Coronary artery (tissue), 2 donors: ENCODE results near the gene PLEKHG4B.

Source experiments
- DNase-seq: peaks from one replicate; pipeline ENCODE4 v3.0.0-alpha.2; 2017; ENCODE audit warnings: low spot score
- H3K27ac ChIP-seq, 2 donors: fragments of 200-600 bp; sonication (generic); one replicate each; pipeline ENCODE4 v1.5.1; 2016 to 2019
- H3K4me3 ChIP-seq: fragments of 200-600 bp; sonication (generic); 2 replicates; pipeline ENCODE4 v1.5.1; 2016; ENCODE audit warnings: mild to moderate bottlenecking, moderate library complexity
- TF ChIP-seq, protein P1 (sequence below): fragments of 200-600 bp; sonication (generic); IDR thresholded peaks from one replicate; pipeline ENCODE4 v1.5.1; 2019; ENCODE audit warnings: antibody characterized with exemption

Gene PLEKHG4B

DNA sequence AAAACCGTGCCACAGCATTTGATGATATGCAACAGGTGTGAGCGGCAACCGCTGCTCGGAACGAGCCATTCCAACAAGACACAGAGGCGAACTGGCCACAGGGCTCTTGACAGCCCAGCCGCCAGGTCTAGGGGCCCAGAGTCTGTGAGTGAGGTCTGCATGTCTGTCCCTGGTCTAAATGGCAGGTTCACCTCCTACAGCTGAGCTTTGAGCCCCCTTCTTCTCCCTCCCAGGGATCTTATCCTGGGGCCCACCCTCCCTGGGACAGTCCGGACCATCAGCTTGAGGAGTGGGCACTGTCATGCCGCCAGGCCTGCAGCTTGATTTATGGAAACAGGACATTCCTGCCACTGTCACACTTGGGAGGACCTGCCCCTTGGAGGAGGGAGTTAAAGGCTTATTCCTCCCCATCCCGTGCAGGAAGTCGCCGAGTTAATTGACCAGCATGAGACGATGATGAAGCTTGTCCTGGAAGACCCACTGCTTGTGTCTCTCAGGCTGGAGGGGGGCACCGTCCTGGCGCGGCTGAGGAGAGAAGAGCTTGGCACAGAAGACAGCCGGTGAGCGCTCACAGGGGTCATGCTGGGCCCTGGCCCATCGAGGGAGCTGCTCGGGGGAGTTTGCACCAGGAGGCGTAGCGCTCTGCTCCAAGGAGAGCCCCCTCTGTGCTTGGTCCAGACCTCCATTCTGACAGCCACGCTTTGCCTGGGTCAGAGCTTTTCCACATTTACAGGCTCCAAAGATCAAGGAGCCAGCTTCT lies 63.9 kb downstream of the PLEKHG4B start:
- H3K27ac ChIP-seq: no peak overlapping the region
- TF ChIP-seq, protein P1, sequence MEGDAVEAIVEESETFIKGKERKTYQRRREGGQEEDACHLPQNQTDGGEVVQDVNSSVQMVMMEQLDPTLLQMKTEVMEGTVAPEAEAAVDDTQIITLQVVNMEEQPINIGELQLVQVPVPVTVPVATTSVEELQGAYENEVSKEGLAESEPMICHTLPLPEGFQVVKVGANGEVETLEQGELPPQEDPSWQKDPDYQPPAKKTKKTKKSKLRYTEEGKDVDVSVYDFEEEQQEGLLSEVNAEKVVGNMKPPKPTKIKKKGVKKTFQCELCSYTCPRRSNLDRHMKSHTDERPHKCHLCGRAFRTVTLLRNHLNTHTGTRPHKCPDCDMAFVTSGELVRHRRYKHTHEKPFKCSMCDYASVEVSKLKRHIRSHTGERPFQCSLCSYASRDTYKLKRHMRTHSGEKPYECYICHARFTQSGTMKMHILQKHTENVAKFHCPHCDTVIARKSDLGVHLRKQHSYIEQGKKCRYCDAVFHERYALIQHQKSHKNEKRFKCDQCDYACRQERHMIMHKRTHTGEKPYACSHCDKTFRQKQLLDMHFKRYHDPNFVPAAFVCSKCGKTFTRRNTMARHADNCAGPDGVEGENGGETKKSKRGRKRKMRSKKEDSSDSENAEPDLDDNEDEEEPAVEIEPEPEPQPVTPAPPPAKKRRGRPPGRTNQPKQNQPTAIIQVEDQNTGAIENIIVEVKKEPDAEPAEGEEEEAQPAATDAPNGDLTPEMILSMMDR: no peak
- DNase-seq: peak; percentile 43

DNA sequence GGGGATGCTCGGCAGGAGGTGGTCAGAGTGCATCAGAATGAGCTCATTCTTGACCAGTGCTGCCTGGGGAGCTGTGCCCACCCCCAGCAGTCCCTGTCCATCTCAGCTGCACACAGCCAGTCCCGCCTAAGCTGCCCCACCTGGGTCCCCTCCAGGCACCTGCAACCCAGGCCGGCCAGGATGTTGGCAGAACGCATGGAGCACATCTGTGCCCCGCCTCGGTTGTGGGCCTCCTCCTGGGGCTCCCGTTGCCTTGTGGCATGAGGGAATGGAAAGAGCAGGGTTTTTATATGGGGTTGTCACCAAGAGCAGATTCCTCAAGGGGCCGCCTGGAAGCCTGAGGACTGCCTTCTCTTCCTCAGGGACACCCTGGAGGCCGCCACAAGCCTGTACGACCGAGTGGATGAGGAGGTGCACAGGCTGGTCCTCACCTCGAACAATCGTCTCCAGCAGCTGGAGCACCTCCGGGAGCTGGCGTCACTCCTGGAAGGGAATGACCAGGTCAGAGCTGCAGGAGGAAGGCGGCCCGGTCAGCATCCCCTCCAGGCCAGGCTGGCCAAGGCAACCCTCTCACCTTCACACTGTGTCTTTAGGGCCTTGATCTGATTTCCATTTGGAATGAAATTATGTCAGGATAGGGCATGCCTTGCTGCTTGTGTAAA lies 64.6 kb downstream of the PLEKHG4B start:
- Histone ChIP-seq H3K27ac (no peak overlapping the region), H3K4me3 (no peak overlapping the region)
- TF ChIP-seq, protein P1: no peak
- DNase-seq: peak; percentile 53

More for the DNA sequence above, 63.9 kb downstream of the PLEKHG4B start:
- H3K4me3 ChIP-seq: no peak overlapping the region

DNA sequence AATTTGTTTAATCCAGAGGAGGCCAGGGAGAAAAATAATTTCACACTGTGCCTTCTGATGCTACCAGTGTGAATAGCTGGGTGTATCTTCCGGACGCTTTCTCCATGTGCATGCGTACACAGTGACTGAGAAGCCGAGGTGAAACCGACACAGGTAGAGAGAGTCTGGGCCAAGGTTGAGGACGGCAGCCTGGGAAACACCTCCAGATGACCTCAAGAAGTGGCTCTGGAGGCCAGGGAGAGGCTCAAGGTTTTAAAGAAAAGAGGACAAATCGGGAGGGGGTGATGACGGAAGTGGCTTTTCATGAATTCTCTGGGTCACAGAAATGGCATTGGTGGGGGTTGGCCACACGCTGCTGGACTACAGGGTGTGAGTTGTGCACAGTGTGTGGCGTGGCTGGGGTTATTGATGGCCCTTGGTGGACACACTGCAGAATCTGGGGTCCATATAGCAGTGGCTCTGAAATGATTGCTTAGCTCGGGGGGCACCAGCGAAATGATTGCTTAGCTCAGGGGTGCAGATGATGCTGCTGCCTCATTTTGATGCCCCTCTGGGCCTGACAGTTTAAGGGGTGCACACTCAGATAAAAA lies 65.3 kb downstream of the PLEKHG4B start:
- DNase-seq: peak; percentile 38

DNA sequence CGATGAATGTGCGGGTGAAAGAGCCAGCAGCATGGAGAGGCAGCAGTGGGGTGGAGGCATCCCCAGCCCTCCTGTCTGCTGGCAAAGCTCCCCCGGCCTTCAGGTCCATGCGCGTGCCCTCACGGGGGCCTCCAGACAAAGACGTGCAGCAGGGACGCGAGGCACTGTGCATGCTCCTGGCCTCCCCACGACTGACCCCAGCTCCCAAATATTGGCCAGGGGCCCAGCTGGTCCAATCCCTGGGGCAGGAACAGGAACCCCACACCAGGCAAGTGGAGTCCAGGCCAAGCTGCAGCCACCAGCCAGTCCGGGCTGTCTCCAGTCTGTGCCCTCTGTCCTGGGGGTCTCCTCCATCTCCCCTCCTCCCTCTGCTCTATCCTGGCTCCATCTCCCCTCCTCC lies 65.8 kb downstream of the PLEKHG4B start:
- no peak overlapping the region for H3K4me3 ChIP-seq
- TF ChIP-seq, protein P1: no peak
- no peak overlapping the region for H3K27ac ChIP-seq
- peak; percentile 50 for DNase-seq

More for the DNA sequence above, 65.3 kb downstream of the PLEKHG4B start:
- no peak overlapping the region for H3K4me3 ChIP-seq
- TF ChIP-seq, protein P1: no peak
- no peak overlapping the region for H3K27ac ChIP-seq

DNA sequence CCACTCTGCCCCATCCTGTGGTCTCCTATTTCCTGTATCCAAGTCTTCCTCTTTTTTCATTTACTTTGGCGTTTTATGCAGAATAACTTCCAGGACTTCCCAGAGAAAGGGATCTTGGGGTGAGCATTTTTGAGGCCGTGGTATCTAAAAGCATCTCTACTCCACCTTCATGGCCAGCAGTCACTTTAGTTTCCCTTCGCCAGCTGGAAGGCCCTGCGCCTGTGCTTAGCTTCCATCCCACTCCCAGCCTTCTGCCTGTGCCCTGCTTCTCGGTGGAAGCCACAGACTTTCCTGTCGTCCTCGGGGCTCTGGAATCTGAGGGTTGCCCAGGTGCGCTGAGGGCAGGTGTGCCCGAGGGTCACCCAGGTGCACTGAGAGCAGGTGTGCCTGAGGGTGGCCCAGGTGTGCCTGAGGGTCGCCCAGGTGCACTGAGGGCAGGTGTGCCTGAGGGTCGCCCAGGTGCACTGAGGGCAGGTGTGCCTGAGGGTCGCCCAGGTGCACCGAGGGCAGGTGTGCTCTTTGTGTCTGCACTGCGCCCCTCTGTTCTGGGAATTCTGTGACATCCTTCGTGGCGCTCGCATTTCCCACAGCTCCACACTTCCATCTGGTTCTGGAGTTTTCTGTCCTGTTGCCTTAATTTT lies 67.0 kb downstream of the PLEKHG4B start:
- H3K27ac ChIP-seq: no peak overlapping the region
- DNase-seq: peak; percentile 16
- H3K4me3 ChIP-seq: no peak overlapping the region
- TF ChIP-seq, protein P1: no peak

DNA sequence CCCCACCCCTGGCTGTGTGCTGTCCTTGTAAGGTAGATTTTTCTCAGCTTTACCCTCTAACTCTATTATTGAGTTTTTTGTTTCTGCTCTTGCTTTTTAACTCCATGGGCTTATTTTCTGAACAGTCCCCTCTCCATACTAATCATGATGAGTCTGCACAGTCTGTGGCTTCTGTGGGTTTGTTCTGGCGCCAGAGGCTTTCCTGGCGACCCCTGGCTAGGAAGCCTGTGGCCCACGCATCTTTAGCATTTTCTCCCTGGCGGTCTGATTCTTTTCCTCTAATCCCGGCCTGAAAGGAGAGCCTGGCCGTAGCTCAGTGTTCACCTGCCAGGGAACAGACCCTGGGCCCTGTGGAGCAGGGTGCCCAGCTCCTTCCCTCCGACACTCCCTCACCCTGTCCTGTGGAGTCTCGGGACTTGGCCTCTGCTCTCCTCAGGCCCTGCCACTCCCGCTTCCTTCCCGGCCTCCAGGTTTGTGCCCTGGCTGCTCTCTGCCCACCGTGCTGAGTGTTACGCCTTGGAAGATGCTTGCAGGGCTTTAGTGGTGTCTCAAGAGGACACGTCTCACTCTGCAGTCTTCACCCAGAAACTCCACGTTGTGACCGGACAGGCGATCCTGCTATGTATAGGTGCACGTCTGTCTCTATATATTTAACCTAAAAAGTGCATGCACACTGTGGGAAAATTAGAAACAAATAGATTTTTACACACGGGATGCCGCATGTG lies 67.6 kb downstream of the PLEKHG4B start:
- DNase-seq: peak; percentile 29
- H3K4me3 ChIP-seq: no peak overlapping the region
- H3K27ac ChIP-seq: no peak overlapping the region
- TF ChIP-seq, protein P1: no peak
